GM12891 (cell line): Measurements from ENCODE around the gene CDH4.

ENCODE experiments used
- DNase-seq: peaks from one replicate; pipeline ENCODE4 v3.0.0; 2011; ENCODE audit warnings: low spot score; ENCODE audit not compliant: insufficient read length
- FAIRE-seq: peaks from 2 replicates; lab custom pipeline; 2011; peaks lifted over from hg19 to GRCh38; lab: Jason Lieb, UNC
- PAX5 ChIP-seq: IDR thresholded peaks from 2 replicates; pipeline ENCODE4 v1.6.1; 2011; ENCODE audit warnings: low read length, moderate library complexity, mild to moderate bottlenecking; ENCODE audit not compliant: insufficient read depth, severe bottlenecking
- POLR2A ChIP-seq: IDR thresholded peaks from 2 replicates; pipeline ENCODE4 v1.6.1; 2011; ENCODE audit warnings: low read depth, low read length, control low read depth
- POLR2AphosphoS5 ChIP-seq: IDR thresholded peaks from 2 replicates; pipeline ENCODE4 v1.6.1; 2011; ENCODE audit warnings: low read depth, low read length, control low read depth
- POU2F2 ChIP-seq: IDR thresholded peaks from 2 replicates; pipeline ENCODE4 v1.6.1; 2011; ENCODE audit warnings: low read depth, mild to moderate bottlenecking, control low read depth, low read length, moderate library complexity
- SPI1 ChIP-seq: IDR thresholded peaks from 2 replicates; pipeline ENCODE4 v1.6.1; 2011; ENCODE audit warnings: low read depth, low read length, control low read depth
- TAF1 ChIP-seq: IDR thresholded peaks from 2 replicates; pipeline ENCODE4 v1.6.1; 2011; ENCODE audit warnings: low read depth, low read length, control low read depth

CDH4 gene

GRCh38 chr20:61279621-61280150 is 27.6 kb downstream of the CDH4 start:
- TF ChIP-seq SPI1, result no peak
- TF ChIP-seq POLR2A, result no peak
- no peak for TF ChIP-seq POLR2AphosphoS5
- TF ChIP-seq TAF1, result no peak
- TF ChIP-seq PAX5, result no peak
- no peak for TF ChIP-seq POU2F2
- DNase-seq (no peak), FAIRE-seq (no peak)

GRCh38 chr20:61280217-61280980 is 28.3 kb downstream of the CDH4 start:
- TF ChIP-seq POU2F2 (no peak), PAX5 (no peak), POLR2AphosphoS5 (no peak), POLR2A (no peak), TAF1 (no peak), SPI1 (no peak)
- DNase-seq (no peak), FAIRE-seq (no peak)

DNA sequence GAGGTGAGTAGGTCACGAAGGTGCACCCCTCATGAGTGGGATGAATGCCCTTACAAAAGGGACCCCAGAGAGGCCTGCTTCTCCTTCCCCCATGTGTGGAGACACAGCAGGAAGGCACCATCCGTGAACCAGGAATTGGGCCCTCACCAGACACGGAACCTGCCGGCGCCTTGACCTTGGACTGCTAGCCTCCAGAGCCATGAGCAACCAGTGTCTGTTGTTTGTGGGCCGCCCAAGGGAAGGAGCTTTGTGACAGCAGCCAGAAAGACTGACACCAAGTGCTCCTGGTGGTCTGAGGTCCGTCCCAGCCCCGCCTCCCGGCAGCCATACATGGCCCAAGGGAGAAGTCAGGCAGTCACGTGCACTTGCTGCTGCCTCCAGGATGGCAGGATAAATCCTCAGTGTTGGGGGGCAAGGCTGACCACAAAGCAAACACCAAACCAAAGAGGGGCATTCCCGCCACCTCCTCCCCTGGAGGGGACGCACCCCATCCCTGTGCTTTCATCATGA is 29.3 kb downstream of the CDH4 start:
- no peak for TF ChIP-seq PAX5
- TF ChIP-seq POLR2AphosphoS5, result no peak
- no peak for TF ChIP-seq SPI1
- no peak for TF ChIP-seq TAF1
- no peak for TF ChIP-seq POU2F2
- TF ChIP-seq POLR2A, result no peak
- DNase-seq (no peak), FAIRE-seq (no peak)

- DNase-seq (no peak), FAIRE-seq (no peak)
- TF ChIP-seq POU2F2, result no peak
- no peak for TF ChIP-seq SPI1
- no peak for TF ChIP-seq POLR2A
- TF ChIP-seq TAF1, result no peak
Observed at GRCh38 chr20:61284752-61285151, 32.7 kb downstream of the CDH4 start.

- DNase-seq, result no peak
- no peak for FAIRE-seq
- TF ChIP-seq PAX5 (no peak), POU2F2 (no peak), POLR2AphosphoS5 (no peak), POLR2A (no peak), TAF1 (no peak), SPI1 (no peak)
Observed at GRCh38 chr20:61285152-61285645, 33.1 kb downstream of the CDH4 start.

DNA sequence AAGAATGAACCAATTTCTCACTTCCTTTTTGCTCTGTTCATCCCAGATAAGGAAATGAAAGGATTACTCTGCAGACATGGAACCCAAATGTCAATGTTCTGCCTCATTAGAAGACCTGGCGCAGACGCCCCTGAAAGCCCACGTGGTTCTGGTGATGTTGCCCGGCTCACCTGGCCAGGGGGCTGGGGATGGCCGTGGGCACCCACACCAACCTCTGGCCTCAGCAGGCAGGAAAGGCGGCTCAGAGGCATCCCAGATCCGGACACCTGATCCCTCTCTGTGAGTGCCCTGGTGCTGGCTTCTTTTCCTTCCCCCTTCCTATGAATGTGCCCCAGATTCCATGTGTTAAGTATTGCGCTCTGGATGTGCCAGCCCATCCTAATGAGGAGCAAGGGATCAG is 33.6 kb downstream of the CDH4 start:
- TF ChIP-seq POLR2A (no peak), SPI1 (no peak), POU2F2 (no peak), PAX5 (no peak), POLR2AphosphoS5 (no peak), TAF1 (no peak)
- FAIRE-seq (no peak), DNase-seq (no peak)

GRCh38 chr20:61287583-61288275 is 35.7 kb downstream of the CDH4 start:
- FAIRE-seq, result no peak
- no peak for TF ChIP-seq POLR2A
- TF ChIP-seq POU2F2, result no peak
- TF ChIP-seq TAF1, result no peak
- no peak for TF ChIP-seq SPI1
- TF ChIP-seq POLR2AphosphoS5, result no peak
- TF ChIP-seq PAX5, result no peak
- no peak for DNase-seq

DNA sequence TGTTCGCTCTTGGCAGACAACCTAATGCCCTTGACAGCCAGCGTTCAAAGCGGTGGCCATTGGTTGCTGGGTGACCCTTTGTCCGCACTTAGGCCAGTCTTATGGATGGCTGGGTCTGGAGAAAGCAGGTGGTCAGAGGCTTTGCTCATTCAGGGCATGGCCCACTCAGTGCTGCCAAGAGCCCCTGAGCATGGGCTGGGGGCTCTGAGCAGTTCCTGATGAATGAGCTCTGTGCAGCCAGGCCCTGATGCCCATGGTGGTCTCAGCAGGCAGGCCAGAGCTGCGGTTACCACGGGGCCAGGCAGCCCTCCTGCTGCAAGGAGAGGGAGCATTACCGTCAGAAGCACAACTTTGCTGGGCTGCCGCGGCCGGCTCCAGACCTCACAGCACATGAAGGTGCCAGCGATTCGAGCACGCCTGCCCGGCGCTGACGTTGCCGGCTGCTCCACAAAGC is 36.3 kb downstream of the CDH4 start:
- no peak for DNase-seq
- FAIRE-seq, result no peak
- TF ChIP-seq POLR2AphosphoS5 (no peak), POLR2A (no peak), SPI1 (no peak)

GRCh38 chr20:61289166-61289565 is 37.1 kb downstream of the CDH4 start:
- TF ChIP-seq POU2F2 (no peak), SPI1 (no peak), PAX5 (no peak), TAF1 (no peak), POLR2A (no peak), POLR2AphosphoS5 (no peak)
- FAIRE-seq (no peak), DNase-seq (no peak)
